Neural crest cell (in vitro differentiated cells): ENCODE data around the gene NFKBIL1. TPM values are rescaled to one million over a fixed set of nuclear protein-coding genes. Genes with fewer than 3 reads are reported as not detected.

ENCODE experiments used
- DNase-seq: peaks from one replicate; pipeline ENCODE4 v3.0.0; 2021; ENCODE audit warnings: low read depth, mixed read lengths, low spot score
- H3K27ac Mint-ChIP-seq: one replicate; pipeline ENCODE4 v1.8.0; 2021; ENCODE audit warnings: mild to moderate bottlenecking, mixed read lengths; ENCODE audit not compliant: unreplicated experiment
- H3K27me3 Mint-ChIP-seq: 2 replicates; pipeline ENCODE4 v1.8.0; 2021; ENCODE audit warnings: low read depth, mild to moderate bottlenecking, mixed read lengths
- H3K36me3 Mint-ChIP-seq: 2 replicates; pipeline ENCODE4 v1.8.0; 2021; ENCODE audit warnings: low read depth, mild to moderate bottlenecking, mixed read lengths
- H3K4me1 Mint-ChIP-seq: 2 replicates; pipeline ENCODE4 v1.8.0; 2021; ENCODE audit warnings: mixed read lengths
- H3K4me3 Mint-ChIP-seq: one replicate; pipeline ENCODE4 v1.8.0; 2021; ENCODE audit warnings: mild to moderate bottlenecking, mixed read lengths
- H3K9me3 Mint-ChIP-seq: 2 replicates; pipeline ENCODE4 v1.8.0; 2021; ENCODE audit warnings: mixed read lengths
- CTCF ChIP-seq: fragments of 200-600 bp; sonication (generic); conservative IDR thresholded peaks from 2 replicates; pipeline ENCODE4 v1.5.0; 2021; ENCODE audit warnings: antibody characterized with exemption, mild to moderate bottlenecking
- total RNA-seq: library from RNA; stranded (reverse); gene quantifications from 2 replicates; pipeline ENCODE4 v1.2.1, GENCODE V29; 2021

The NFKBIL1 gene
- total RNA-seq, 1 donor from 2014 or later, result 28.6 TPM

- no peak for DNase-seq
- Mint-ChIP-seq H3K36me3 (no peaks in the 10 kb centered on the region), H3K4me1 (peaks cover 2% of the 10 kb centered on the region), H3K4me3 (no peak within 1 kb of the TSS), H3K27ac (no peak within 1 kb of the TSS), H3K27me3 (peaks cover 3% of the 10 kb centered on the region), H3K9me3 (no peaks in the 10 kb centered on the region)
- no peak for TF ChIP-seq CTCF
These were observed 28.0 kb downstream of the NFKBIL1 start, which contains the start of gene TNF for GRCh38 chr6:31575335-31575901. TNF (plus strand) TSS chr6:31575565; CDS start chr6:31575742, 177 bp downstream.

GRCh38 chr6:31575952-31576685 lies 28.7 kb downstream of the NFKBIL1 start:
- Mint-ChIP-seq H3K27me3 (peaks cover 8% of the 10 kb centered on the region), H3K4me3 (no peak overlapping the region), H3K27ac (no peak overlapping the region), H3K36me3 (no peaks in the 10 kb centered on the region), H3K4me1 (peaks cover 7% of the 10 kb centered on the region), H3K9me3 (no peaks in the 10 kb centered on the region)
- TF ChIP-seq CTCF, result no peak
- no peak for DNase-seq

- Mint-ChIP-seq H3K36me3 (no peaks in the 10 kb centered on the region), H3K27ac (peak overlapping the region; percentile 35), H3K4me3 (no peak overlapping the region), H3K4me1 (peaks cover 16% of the 10 kb centered on the region), H3K27me3 (peaks cover 18% of the 10 kb centered on the region), H3K9me3 (no peaks in the 10 kb centered on the region)
- DNase-seq, result no peak
- no peak for TF ChIP-seq CTCF
These were observed 29.6 kb downstream of the NFKBIL1 start for GRCh38 chr6:31576897-31577578.

GRCh38 chr6:31577579-31577966 lies 30.2 kb downstream of the NFKBIL1 start:
- no peak for TF ChIP-seq CTCF
- H3K9me3 Mint-ChIP-seq, result no peaks in the 10 kb centered on the region
- no peak overlapping the region for H3K4me3 Mint-ChIP-seq
- no peak overlapping the region for H3K27ac Mint-ChIP-seq
- no peak for DNase-seq
- peaks cover 16% of the 10 kb centered on the region for H3K4me1 Mint-ChIP-seq
- peaks cover 18% of the 10 kb centered on the region for H3K27me3 Mint-ChIP-seq
- no peaks in the 10 kb centered on the region for H3K36me3 Mint-ChIP-seq

- no peak for DNase-seq
- Mint-ChIP-seq H3K4me1 (peaks cover 16% of the 10 kb centered on the region), H3K27ac (no peak overlapping the region), H3K36me3 (no peaks in the 10 kb centered on the region), H3K27me3 (peaks cover 15% of the 10 kb centered on the region), H3K9me3 (no peaks in the 10 kb centered on the region), H3K4me3 (no peak overlapping the region)
- no peak for TF ChIP-seq CTCF
These were observed 31.0 kb downstream of the NFKBIL1 start for GRCh38 chr6:31578184-31579118.
